Nephron (organoid): ENCODE data around the gene POC1B.

Experiments
- H3K27ac Mint-ChIP-seq, 3 experiments: 2 replicates each; pipeline ENCODE4 v1.8.0; 2020; ENCODE audit warnings: mixed read lengths in 3 of 3, mild to moderate bottlenecking in 2 of 3, moderate library complexity in 1 of 3
- H3K27me3 Mint-ChIP-seq: 2 replicates; pipeline ENCODE4 v1.8.0; 2021; ENCODE audit warnings: low read depth, mild to moderate bottlenecking, moderate library complexity, mixed read lengths
- H3K36me3 Mint-ChIP-seq: 2 replicates; pipeline ENCODE4 v1.8.0; 2020; ENCODE audit warnings: low read depth, mixed read lengths
- H3K4me1 Mint-ChIP-seq: 2 replicates; pipeline ENCODE4 v1.8.0; 2020; ENCODE audit warnings: mixed read lengths
- H3K4me3 Mint-ChIP-seq, 3 experiments: 2 replicates each; pipeline ENCODE4 v1.8.0; 2020; ENCODE audit warnings: mild to moderate bottlenecking in 3 of 3, mixed read lengths in 3 of 3, moderate library complexity in 2 of 3
- H3K9me3 Mint-ChIP-seq: 2 replicates; pipeline ENCODE4 v1.8.0; 2020; ENCODE audit warnings: mixed read lengths
- CTCF ChIP-seq, 3 experiments: fragments of 200-600 bp; sonication (generic); IDR thresholded peaks; one replicate each; pipeline ENCODE4 v1.5.0; 2021; ENCODE audit warnings: antibody characterized with exemption in 3 of 3; ENCODE audit not compliant: unreplicated experiment in 3 of 3

POC1B gene

GRCh38 chr12:89448526-89448925 is 77.3 kb downstream of the POC1B start:
- Mint-ChIP-seq H3K36me3 (peaks cover 10% of the 10 kb centered on the region), H3K4me1 (peaks cover 28% of the 10 kb centered on the region), H3K4me3 (no peak overlapping the region), H3K27me3 (no peaks in the 10 kb centered on the region), H3K9me3 (peaks cover 11% of the 10 kb centered on the region), H3K27ac (no peak overlapping the region)
- TF ChIP-seq CTCF (IDR thresholded peaks at IDR 0.05; ENCODE audit: unreplicated experiment in 3 of 3): no peak

GRCh38 chr12:89439941-89440340 is 85.9 kb downstream of the POC1B start:
- Mint-ChIP-seq H3K4me1 (no peaks in the 10 kb centered on the region), H3K36me3 (peaks cover 52% of the 10 kb centered on the region), H3K27ac (no peak overlapping the region), H3K4me3 (no peak overlapping the region), H3K27me3 (no peaks in the 10 kb centered on the region), H3K9me3 (peaks cover 28% of the 10 kb centered on the region)
- no peak for TF ChIP-seq CTCF (IDR thresholded peaks at IDR 0.05; ENCODE audit: unreplicated experiment in 3 of 3)

- Mint-ChIP-seq H3K4me1 (no peaks in the 10 kb centered on the region), H3K36me3 (peaks cover 40% of the 10 kb centered on the region), H3K27ac (no peak overlapping the region), H3K4me3 (no peak overlapping the region), H3K27me3 (no peaks in the 10 kb centered on the region), H3K9me3 (peaks cover 12% of the 10 kb centered on the region)
- TF ChIP-seq CTCF (IDR thresholded peaks at IDR 0.05; ENCODE audit: unreplicated experiment in 3 of 3): no peak
Observed at GRCh38 chr12:89437231-89437630, 88.6 kb downstream of the POC1B start.

- no peaks in the 10 kb centered on the region for H3K27me3 Mint-ChIP-seq
- no peak overlapping the region for H3K4me3 Mint-ChIP-seq
- no peak for TF ChIP-seq CTCF (IDR thresholded peaks at IDR 0.05; ENCODE audit: unreplicated experiment in 3 of 3)
- H3K36me3 Mint-ChIP-seq: peaks cover 30% of the 10 kb centered on the region
- H3K4me1 Mint-ChIP-seq: no peaks in the 10 kb centered on the region
- H3K9me3 Mint-ChIP-seq: peaks cover 6% of the 10 kb centered on the region
- H3K27ac Mint-ChIP-seq: no peak overlapping the region
Observed at GRCh38 chr12:89436062-89436461, 89.8 kb downstream of the POC1B start.

GRCh38 chr12:89433634-89434033 is 92.2 kb downstream of the POC1B start:
- Mint-ChIP-seq H3K4me3 (no peak overlapping the region), H3K36me3 (peaks cover 13% of the 10 kb centered on the region), H3K4me1 (no peaks in the 10 kb centered on the region), H3K27ac (no peak overlapping the region), H3K9me3 (no peaks in the 10 kb centered on the region), H3K27me3 (no peaks in the 10 kb centered on the region)
- no peak for TF ChIP-seq CTCF (IDR thresholded peaks at IDR 0.05; ENCODE audit: unreplicated experiment in 3 of 3)

GRCh38 chr12:89432396-89432795 is 93.5 kb downstream of the POC1B start:
- no peak for TF ChIP-seq CTCF (IDR thresholded peaks at IDR 0.05; ENCODE audit: unreplicated experiment in 3 of 3)
- Mint-ChIP-seq H3K27ac (no peak overlapping the region), H3K27me3 (no peaks in the 10 kb centered on the region), H3K4me1 (no peaks in the 10 kb centered on the region), H3K4me3 (no peak overlapping the region), H3K36me3 (peaks cover 10% of the 10 kb centered on the region), H3K9me3 (peaks cover 3% of the 10 kb centered on the region)
